ENCODE data around the gene CREB1.

DNA sequence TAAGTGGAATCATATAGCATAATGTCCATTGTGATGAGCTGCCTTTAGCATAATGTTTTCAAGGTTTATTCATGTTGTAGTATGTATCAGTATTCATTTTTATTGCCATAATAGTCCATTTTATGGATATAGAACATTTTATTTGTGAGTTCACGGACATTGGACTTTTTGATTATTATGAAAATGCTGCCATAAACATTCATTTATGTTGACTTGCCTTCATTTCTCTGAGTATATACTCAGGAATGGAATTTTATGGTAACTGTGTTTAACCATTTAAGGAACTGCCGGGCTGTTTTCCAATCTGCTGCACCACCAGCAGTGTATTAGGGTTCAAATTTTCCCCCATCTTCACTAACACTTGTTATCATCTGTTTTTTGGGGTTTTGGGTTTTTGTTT is 12.2 kb downstream of the CREB1 start:
- TF ChIP-seq, protein P1, sequence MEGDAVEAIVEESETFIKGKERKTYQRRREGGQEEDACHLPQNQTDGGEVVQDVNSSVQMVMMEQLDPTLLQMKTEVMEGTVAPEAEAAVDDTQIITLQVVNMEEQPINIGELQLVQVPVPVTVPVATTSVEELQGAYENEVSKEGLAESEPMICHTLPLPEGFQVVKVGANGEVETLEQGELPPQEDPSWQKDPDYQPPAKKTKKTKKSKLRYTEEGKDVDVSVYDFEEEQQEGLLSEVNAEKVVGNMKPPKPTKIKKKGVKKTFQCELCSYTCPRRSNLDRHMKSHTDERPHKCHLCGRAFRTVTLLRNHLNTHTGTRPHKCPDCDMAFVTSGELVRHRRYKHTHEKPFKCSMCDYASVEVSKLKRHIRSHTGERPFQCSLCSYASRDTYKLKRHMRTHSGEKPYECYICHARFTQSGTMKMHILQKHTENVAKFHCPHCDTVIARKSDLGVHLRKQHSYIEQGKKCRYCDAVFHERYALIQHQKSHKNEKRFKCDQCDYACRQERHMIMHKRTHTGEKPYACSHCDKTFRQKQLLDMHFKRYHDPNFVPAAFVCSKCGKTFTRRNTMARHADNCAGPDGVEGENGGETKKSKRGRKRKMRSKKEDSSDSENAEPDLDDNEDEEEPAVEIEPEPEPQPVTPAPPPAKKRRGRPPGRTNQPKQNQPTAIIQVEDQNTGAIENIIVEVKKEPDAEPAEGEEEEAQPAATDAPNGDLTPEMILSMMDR (IDR thresholded peaks at IDR 0.05): no peak
- TF ChIP-seq POLR2A (IDR thresholded peaks at IDR 0.05): no peak
